Sciatic nerve (tissue), 2 donors: ENCODE results near the gene IL4I1. TPM values are rescaled to one million over a fixed set of nuclear protein-coding genes. Genes with fewer than 3 reads are reported as not detected.

Experiments used
- ATAC-seq: fragments of 200-7000 bp; cut with Tn5 transposase; one replicate; pipeline ENCODE4 v1.9.1; 2020; ENCODE audit warnings: mild to moderate bottlenecking, moderate library complexity
- DNase-seq: peaks from one replicate; pipeline ENCODE4 v3.0.0-alpha.2; 2020; ENCODE audit warnings: low spot score
- intact Hi-C: fragments of 100-400 bp; cut with DNase I; formaldehyde crosslinking; loops from one replicate; pipeline ENCODE4 v1.14.2; 2022
- total RNA-seq: library from RNA; stranded (reverse); fragmentation: NEBNext Ultra II Directional; extraction: Animal tissue kit (Norgen Biotek cat#: 25700); gene quantifications from one replicate; pipeline ENCODE4 v1.2.1, GENCODE V29; 2021
- donor health status: DM: no; HTN: no; CAD: no.
- donor health status: DM: no; HTN: no; CAD: no.

The IL4I1 gene
- total RNA-seq, 1 donor from 2014 or later, result 4.6 TPM

GRCh38 chr19:49907745-49908446 is 11.2 kb upstream of the IL4I1 start:
- DNase-seq (no peak), ATAC-seq (no peak)
- intact Hi-C loops, result no loop called here

- ATAC-seq (no peak), DNase-seq (no peak)
- intact Hi-C loops, result no loop called here
These were observed 10.3 kb upstream of the IL4I1 start for GRCh38 chr19:49906879-49907564.

GRCh38 chr19:49904136-49904535 is 7.4 kb upstream of the IL4I1 start:
- intact Hi-C loops, result no loop called here
- DNase-seq (no peak), ATAC-seq (no peak)

GRCh38 chr19:49895566-49896297 is 955 bp downstream of the IL4I1 start:
- no peak for ATAC-seq
- DNase-seq, result no peak
- intact Hi-C loops, result no loop called here

- DNase-seq, result peak; percentile 58
- intact Hi-C loops, result no loop called here
- ATAC-seq, result no peak
These were observed 1.7 kb downstream of the IL4I1 start for GRCh38 chr19:49894879-49895565.

- DNase-seq (peak; percentile 57), ATAC-seq (no peak)
- intact Hi-C loops, result no loop called here
These were observed 2.5 kb downstream of the IL4I1 start for GRCh38 chr19:49894011-49894664.

- no peak for ATAC-seq
- no peak for DNase-seq
- intact Hi-C loops, result no loop called here
These were observed 4.0 kb downstream of the IL4I1 start for GRCh38 chr19:49892716-49893115.

GRCh38 chr19:49891393-49891792 is 5.3 kb downstream of the IL4I1 start:
- DNase-seq, result peak; percentile 59
- intact Hi-C loops, result no loop called here
- no peak for ATAC-seq

GRCh38 chr19:49890349-49891311 is 6.1 kb downstream of the IL4I1 start:
- intact Hi-C loops, result no loop called here
- ATAC-seq, result no peak
- peak; percentile 71 for DNase-seq

GRCh38 chr19:49889687-49890348 is 6.9 kb downstream of the IL4I1 start:
- intact Hi-C loops, result no loop called here
- ATAC-seq (peak; percentile 57), DNase-seq (peak; percentile 85)

GRCh38 chr19:49889038-49889686 is 7.5 kb downstream of the IL4I1 start:
- intact Hi-C loops, result no loop called here
- ATAC-seq (no peak), DNase-seq (peak; percentile 67)

- peak; percentile 55 for DNase-seq
- intact Hi-C loops, result no loop called here
- no peak for ATAC-seq
These were observed 8.2 kb downstream of the IL4I1 start for GRCh38 chr19:49888510-49888824.

- ATAC-seq, result no peak
- peak; percentile 57 for DNase-seq
- intact Hi-C loops, result no loop called here
These were observed 8.8 kb downstream of the IL4I1 start for GRCh38 chr19:49887665-49888509.

- ATAC-seq, result no peak
- intact Hi-C loops, result no loop called here
- peak; percentile 64 for DNase-seq
These were observed 9.5 kb downstream of the IL4I1 start for GRCh38 chr19:49887037-49887664.

GRCh38 chr19:49884760-49885159 is 11.9 kb downstream of the IL4I1 start:
- DNase-seq, result no peak
- intact Hi-C loops, result no loop called here
- no peak for ATAC-seq

GRCh38 chr19:49884109-49884508 is 12.6 kb downstream of the IL4I1 start:
- DNase-seq, result peak; percentile 63
- no peak for ATAC-seq
- intact Hi-C loops, result no loop called here
